GM19328 (cell line): Measurements from ENCODE around the gene DSG3.

ENCODE experiments used
- ATAC-seq: cut with Tn5 transposase; IDR thresholded peaks from one replicate; pipeline ENCODE4 v1.9.1; 2021; ENCODE audit warnings: mild to moderate bottlenecking, moderate library complexity; ENCODE audit not compliant: unreplicated experiment

DSG3 gene, protein sequence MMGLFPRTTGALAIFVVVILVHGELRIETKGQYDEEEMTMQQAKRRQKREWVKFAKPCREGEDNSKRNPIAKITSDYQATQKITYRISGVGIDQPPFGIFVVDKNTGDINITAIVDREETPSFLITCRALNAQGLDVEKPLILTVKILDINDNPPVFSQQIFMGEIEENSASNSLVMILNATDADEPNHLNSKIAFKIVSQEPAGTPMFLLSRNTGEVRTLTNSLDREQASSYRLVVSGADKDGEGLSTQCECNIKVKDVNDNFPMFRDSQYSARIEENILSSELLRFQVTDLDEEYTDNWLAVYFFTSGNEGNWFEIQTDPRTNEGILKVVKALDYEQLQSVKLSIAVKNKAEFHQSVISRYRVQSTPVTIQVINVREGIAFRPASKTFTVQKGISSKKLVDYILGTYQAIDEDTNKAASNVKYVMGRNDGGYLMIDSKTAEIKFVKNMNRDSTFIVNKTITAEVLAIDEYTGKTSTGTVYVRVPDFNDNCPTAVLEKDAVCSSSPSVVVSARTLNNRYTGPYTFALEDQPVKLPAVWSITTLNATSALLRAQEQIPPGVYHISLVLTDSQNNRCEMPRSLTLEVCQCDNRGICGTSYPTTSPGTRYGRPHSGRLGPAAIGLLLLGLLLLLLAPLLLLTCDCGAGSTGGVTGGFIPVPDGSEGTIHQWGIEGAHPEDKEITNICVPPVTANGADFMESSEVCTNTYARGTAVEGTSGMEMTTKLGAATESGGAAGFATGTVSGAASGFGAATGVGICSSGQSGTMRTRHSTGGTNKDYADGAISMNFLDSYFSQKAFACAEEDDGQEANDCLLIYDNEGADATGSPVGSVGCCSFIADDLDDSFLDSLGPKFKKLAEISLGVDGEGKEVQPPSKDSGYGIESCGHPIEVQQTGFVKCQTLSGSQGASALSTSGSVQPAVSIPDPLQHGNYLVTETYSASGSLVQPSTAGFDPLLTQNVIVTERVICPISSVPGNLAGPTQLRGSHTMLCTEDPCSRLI

DNA sequence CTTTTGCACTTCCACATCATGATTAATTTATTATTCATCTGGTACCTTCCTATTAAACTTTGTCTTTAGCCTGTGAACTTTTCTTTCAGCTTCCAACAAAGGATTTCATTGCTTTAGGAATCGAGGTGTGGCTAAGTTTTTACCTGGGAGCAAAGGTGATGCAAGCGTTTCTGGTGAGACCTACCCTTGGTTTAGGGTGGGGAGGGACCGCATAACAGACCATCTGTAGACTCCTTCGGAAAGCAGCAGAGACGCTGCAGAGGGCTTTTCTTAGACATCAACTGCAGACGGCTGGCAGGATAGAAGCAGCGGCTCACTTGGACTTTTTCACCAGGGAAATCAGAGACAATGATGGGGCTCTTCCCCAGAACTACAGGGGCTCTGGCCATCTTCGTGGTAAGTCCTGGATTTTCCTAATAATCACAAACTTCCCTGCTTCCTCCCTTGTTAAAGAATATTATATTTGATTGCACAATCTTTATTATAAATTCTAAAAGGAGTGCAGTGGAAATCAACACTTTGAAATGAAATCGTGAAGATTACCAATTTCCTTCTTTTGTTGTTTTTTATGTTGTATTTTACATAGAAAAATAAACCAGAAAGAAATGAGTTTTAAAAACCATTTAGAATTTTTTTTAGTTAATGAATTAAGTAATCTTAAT lies at the start of gene DSG3:
Gene DSG3 (plus strand): TSS at position 212 of the 662 bp plus-strand sequence. CDS start 137 bp downstream, at position 349.
- no peak for ATAC-seq

DNA sequence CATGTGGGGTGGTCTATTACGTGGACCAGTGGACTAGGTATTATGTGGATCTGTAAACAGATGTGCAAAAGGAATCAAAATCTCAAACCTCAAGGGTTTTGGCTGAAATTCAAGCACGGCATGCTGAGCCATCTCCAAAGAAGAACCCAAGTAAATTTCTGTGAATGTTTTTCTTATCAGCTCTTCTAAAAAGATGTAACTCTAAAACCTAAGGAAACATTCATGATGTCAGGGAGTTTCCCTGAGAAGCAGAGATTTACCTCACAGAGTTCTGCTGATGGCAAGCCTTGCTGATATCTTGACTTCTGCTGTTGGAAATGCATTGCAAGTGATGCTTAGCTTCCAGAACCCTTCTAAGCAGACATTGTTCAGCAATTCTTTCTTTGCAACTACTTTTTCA lies 49.4 kb upstream of the DSG3 start:
- no peak for ATAC-seq

DNA sequence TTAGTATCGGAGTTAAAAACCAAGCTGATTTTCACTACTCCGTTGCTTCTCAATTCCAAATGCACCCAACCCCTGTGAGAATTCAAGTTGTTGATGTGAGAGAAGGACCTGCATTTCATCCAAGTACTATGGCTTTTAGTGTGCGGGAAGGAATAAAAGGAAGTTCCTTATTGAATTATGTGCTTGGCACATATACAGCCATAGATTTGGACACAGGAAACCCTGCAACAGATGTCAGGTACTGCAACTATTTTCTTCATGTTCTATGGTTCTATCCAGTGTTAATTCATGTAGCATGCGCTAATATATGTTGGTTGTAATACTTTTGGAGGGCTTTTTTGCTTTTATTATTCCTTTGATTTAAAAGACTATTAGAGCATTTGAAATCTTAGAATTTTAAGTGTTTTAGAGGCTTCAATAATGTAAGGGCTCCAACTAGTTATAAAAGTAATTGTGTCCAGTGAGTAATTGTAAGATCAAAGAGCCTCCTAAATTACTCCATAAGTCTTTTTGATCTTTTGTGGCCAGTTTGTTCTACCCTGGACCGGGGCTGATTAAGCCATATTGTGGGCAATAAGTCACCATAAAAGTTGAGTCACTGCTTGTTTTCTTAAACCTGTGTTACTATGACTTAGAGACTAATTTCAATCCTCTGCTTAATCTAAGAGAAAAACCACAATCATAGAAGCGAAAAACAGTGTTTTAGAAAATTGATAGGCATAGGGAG lies 48.1 kb upstream of the DSG3 start:
- ATAC-seq = no peak

DNA sequence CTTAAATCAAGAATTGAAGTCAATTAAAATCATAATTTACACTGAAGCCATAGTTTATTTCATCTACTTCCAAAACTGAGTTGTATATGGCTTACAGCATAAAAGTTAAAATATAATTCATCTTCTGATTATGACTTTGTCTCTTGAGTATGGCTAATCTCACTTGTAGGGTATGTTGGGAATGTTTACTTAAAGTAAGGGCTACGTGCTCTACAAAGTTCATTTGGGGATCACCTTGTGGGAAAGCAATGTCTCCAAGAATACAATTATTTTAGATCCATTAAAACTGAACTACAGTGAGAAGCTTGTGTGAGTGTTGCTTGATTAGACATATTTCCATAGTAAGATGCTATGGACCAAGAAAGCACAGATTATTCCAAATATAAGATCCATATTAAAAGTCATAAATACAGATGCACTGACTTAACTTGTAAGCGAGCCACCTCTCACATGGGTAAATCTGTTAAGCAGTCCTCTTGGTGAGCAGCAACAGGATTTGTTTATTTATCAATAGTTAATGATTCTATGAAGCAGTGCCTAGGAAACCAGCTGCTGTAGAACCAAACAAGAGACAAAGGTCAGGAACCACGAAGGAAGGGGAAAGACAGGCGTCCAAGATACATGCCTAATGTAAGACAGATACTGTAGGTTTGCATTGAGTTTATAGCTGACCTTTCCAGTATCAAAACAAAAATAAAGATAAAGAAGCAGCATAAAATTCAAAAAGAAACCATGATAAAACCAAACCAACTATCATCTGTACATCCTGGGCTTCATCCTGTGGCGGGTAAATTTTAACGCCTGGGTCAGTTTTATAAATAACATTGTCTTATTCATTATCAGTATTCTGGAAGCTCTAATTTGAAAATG lies 46.1 kb upstream of the DSG3 start:
- no peak for ATAC-seq

DNA sequence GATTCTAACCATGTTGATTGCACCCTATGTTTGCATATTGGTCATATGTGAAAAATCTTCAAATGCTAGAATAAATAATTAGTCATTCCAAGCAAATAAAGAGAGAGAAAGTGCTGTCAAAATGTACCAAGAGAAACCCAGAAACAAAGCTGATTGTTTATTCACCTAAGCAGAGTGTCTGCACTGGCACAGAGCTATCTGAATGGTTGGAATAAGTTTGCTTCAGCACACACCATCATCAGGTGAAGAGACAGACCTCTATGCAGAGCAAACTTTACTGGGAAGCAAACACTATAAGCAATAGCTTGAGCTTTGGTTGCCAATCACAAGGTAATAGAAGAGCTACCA lies 45.5 kb upstream of the DSG3 start:
- no peak for ATAC-seq

DNA sequence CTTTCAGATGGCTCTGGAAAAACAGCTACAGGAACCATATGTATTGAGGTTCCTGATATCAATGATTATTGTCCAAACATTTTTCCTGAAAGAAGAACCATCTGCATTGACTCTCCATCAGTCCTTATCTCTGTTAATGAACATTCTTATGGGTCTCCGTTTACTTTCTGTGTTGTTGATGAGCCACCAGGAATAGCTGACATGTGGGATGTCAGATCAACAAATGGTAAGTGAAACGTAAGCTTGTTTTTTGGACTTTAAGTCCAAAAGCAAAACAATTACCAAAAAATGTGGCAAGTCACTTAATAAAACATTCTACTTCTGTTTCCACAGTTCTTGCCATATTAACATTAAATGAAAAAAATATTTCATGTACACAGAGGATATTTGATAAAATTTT lies 44.1 kb upstream of the DSG3 start:
- no peak for ATAC-seq

DNA sequence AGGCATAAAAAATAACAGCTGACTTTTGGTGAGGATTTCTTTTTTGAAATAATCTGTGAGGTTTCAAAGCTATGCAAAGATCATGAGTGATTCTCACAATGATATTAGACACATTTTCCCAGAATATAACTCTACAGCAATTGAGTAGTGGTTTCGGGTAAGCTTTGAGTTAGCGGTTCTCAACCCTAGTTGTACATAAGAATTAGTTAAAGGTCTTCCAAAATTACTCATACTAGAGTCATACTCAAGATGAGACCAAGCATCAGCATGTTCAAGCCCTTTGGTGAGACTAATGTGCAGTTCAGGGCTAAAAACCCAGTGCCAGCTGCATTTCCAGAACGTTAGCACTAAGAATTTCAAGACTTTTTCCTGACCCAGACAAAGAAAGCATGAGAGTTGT lies 39.9 kb upstream of the DSG3 start:
- no peak for ATAC-seq

DNA sequence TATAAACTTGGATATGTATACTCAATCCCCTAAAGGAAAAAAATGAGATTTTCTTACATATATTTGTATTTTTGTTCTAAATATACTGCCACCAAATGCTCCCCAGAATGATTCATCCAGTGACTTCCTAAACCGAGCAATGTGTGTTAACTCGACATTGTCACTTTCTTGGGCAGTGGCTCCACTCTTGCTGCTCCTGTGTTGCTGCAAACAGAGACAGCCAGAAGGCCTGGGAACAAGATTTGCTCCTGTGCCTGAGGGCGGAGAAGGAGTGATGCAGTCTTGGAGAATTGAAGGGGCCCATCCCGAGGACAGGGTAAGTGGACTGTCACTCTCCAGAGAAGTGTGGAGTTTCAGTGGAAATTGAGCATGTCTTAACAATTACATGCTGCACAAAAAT lies 38.3 kb upstream of the DSG3 start:
- no peak for ATAC-seq

DNA sequence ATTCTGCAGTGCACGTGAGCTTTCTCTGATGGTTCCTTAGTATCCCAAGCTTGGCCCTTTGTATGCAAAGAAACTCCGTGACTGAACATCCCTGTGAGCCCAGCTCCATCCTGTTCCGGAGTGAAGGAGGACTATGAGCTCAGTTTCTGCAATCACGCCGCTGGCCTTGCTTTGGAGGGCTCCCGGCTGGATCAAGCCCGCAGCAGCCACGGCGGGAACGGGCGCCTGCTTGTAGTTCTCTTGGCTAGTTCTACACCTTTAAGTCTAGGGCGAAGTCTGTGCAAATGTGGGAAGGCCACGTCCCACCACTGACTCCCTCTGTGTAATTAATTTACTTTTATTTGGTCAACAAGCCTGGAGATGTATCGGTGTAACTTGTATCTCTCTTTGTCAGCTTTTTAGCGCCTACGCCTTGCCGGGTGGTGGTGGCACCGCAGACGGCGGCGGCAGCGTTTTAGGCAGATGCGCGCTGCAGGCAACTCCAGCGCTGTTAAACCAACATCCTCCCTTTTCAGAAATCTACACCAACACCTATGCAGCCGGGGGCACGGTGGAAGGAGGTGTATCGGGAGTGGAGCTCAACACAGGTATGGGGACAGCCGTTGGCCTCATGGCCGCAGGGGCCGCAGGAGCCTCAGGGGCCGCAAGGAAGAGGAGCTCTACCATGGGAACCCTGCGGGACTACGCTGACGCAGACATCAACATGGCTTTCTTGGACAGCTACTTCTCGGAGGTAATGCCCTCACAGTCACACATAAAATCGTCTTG lies 36.6 kb upstream of the DSG3 start:
- ATAC-seq = no peak

DNA sequence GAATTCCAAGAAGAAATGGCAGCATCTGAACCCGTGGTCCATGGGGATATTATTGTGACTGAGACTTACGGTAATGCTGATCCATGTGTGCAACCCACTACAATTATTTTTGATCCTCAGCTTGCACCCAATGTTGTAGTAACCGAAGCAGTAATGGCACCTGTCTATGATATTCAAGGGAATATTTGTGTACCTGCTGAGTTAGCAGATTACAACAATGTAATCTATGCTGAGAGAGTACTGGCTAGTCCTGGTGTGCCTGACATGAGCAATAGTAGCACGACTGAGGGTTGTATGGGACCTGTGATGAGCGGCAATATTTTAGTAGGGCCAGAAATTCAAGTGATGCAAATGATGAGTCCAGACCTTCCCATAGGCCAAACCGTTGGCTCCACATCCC lies 34.4 kb upstream of the DSG3 start:
- no peak for ATAC-seq

DNA sequence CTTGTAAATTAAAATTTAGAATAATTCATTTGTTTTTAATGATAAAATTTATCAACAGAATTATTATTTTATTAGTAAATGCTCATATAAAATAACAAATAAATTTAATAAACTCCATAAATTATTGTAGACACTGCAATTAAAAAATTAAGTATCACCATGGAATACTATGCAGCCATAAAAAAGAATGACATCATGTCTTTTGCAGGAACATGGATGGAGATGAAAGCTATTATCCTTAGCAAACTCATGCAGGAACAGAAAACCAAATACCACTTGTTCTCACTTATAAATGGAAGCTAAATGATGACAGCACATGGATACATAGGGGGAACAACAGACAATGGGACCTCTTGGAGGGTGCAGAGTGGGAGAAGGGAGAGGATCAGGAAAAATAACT lies 29.7 kb upstream of the DSG3 start:
- ATAC-seq = no peak

DNA sequence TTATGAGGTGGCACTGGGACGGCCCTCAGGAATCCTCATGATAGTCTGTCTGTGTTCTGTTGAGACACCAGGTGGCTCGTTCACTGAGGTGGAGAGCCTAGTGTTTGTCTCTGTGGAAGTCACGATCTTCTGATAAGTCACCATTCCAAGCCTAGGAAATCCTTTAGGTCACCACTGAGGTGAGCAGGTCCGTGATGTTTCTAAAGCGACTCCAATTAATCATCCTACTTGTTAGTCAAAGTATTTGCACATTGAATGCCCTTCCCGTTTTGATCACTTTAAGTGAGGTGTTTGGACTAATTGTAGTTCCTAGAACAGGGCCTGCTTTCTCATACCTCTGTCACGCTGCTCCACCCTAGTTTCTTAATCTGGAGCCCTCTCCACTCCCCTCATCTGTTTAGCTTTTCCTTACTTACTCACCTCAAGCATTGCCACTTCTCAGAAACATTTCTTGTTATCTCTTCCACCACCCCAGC lies 28.0 kb upstream of the DSG3 start:
- no peak for ATAC-seq

DNA sequence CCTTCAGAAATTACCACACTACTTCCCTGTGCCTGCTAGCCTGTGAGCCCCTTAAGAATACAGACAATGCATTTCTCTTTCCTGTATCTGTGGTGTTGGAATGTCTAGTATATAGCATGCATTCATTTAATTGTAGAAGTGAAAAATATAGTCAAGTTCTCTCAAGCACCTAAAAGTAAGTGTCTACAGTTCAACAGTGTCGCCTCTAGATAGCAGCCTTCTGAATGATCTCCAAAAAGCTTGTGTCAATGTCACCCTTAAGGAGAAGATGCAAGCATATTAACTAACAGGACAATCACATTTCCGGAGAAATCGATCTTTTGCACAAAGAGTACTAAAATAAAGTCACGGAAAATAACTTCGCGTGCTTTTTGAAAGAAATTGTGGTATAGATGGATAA lies 27.5 kb upstream of the DSG3 start:
- ATAC-seq = no peak

DNA sequence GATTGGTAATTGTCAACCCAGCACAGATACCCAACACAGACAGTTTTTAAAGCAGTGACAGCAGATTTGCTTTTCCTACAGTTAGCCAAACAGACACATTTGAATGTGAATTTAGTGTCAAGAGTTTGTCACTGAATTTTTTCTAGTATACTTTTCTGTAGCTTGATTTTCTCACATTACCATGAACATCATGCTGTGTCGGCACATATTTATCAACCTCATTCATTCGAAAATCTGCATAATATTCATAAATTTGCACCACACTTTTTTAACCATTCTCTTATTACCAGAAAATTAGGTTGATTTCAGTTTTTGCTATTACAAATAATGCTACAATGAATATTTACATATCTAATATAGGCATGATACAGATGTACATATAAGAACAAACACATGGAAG lies 27.0 kb upstream of the DSG3 start:
- ATAC-seq = no peak

DNA sequence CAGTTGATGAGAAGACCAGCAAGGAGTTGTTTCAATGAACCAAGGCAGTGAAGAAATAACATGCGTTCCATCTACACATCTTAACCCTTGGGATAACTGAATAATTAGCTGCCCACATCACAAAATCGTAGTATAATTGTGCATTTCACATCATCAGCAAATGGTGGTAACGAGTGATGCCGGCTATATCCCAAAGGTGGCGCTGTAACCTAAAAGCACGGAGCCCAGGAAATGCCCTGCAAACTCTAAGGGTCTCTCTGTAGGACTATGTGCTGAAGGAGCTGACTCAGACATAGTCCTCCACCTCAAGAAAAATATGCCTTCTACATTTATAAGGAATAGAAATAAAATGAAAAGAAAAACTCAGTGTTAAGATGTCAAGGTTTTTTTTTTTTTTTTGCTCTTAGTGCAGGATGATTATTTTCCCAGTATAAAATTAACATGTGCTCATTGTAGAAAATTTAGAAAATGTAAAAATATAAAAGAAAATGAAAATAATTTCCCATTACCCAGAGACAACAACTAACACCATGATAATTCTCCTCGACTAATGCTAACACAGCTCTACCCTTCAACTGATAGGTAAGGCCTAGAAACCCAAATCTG lies 23.1 kb upstream of the DSG3 start:
- ATAC-seq = no peak

DNA sequence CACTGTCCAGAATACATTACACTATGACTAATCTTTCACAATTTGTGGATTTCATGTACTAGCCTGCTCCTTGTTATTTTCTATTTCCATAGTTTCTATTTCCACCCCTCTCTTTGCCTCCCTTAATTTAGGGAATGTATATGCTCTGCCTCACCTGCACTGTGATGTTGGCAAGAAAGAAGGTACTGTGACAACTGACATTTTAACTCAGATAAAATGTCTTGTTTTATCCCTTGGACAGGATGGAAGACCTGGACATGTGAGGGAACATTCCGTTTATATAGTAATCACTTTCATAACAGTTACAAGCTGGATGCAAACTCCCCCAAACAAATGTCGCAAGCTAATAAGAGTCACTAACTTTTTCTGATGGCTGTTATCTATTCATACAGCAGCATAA lies 21.5 kb upstream of the DSG3 start:
- no peak for ATAC-seq

DNA sequence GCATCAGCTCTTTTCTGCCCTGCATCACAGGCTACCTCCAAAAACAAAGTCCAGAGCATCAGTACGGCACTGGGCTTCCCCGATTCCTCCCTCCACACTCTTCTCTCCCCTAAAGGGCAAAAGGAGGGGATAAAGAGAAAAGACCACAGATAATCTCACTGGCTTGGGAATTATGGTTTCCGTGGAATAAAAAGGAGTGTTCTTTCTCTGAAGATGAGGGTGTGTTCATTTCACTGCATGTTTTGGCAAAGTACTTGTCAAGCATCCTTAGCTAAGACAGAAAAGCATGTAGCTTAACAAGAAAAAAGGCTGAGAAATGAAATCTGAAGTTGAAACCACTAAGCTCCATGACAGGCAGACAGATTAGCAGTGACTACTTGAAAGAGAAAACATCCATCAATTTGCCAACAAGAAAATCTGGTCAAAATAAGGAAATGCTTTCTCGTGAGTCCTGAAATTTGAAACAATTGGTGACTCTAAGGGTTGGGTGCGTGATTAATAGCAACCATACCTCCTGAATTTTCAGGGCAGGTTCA lies 20.6 kb upstream of the DSG3 start:
- no peak for ATAC-seq

DNA sequence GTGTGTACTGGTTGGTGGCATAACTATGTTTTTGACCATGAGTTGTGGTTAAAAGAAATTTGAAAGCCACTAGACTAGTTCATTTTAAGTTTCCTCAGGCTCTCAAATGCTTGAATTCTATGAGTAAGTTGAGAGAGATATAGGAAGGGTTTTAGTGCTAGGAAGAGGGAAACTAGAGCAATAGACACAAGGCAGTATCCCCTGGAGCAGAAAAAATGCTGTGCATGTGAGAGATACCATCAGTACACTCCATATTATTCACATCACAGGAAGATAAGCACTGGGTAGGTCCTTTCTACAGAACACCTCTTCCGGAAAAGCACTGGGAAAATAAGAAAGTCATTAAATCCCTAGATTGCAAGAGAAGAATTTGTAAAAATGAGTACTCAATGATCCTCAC lies 19.3 kb upstream of the DSG3 start:
- no peak for ATAC-seq
